NCI-H2029 treated with DMSO at 0.1 percent for 48 hours (cell line): ENCODE data around the gene HUNK.

Experiments
- DNase-seq: peaks from one replicate; lab custom pipeline; 2025; lab: John Stamatoyannopoulos, UW

HUNK gene

GRCh38 chr21:31896019-31896418 is 23.2 kb downstream of the HUNK start:
- DNase-seq: no peak

- no peak for DNase-seq
Observed at GRCh38 chr21:31897311-31897710, 24.5 kb downstream of the HUNK start.

GRCh38 chr21:31898933-31899630 is 26.3 kb downstream of the HUNK start:
- no peak for DNase-seq

- no peak for DNase-seq
Observed at GRCh38 chr21:31900121-31900895, 27.5 kb downstream of the HUNK start.

GRCh38 chr21:31901315-31901714 is 28.5 kb downstream of the HUNK start:
- no peak for DNase-seq

- no peak for DNase-seq
Observed at GRCh38 chr21:31902438-31902837, 29.6 kb downstream of the HUNK start.

GRCh38 chr21:31903896-31904295 is 31.1 kb downstream of the HUNK start:
- no peak for DNase-seq

- DNase-seq: no peak
Observed at GRCh38 chr21:31905503-31906451, 33.0 kb downstream of the HUNK start.

- no peak for DNase-seq
Observed at GRCh38 chr21:31908106-31909031, 35.5 kb downstream of the HUNK start.

GRCh38 chr21:31909153-31910073 is 36.6 kb downstream of the HUNK start:
- no peak for DNase-seq

GRCh38 chr21:31910074-31910470 is 37.3 kb downstream of the HUNK start:
- DNase-seq: no peak

GRCh38 chr21:31911138-31911907 is 38.5 kb downstream of the HUNK start:
- no peak for DNase-seq

GRCh38 chr21:31912501-31912900 is 39.7 kb downstream of the HUNK start:
- DNase-seq: no peak

- no peak for DNase-seq
Observed at GRCh38 chr21:31913182-31913608, 40.4 kb downstream of the HUNK start.

- DNase-seq: no peak
Observed at GRCh38 chr21:31914472-31914871, 41.7 kb downstream of the HUNK start.

GRCh38 chr21:31915566-31915965 is 42.7 kb downstream of the HUNK start:
- no peak for DNase-seq

- no peak for DNase-seq
Observed at GRCh38 chr21:31917108-31917507, 44.3 kb downstream of the HUNK start.

GRCh38 chr21:31918250-31918775 is 45.5 kb downstream of the HUNK start:
- DNase-seq: no peak

GRCh38 chr21:31920275-31920674 is 47.5 kb downstream of the HUNK start:
- no peak for DNase-seq
